ENCODE results near the gene MFRP.

DNA sequence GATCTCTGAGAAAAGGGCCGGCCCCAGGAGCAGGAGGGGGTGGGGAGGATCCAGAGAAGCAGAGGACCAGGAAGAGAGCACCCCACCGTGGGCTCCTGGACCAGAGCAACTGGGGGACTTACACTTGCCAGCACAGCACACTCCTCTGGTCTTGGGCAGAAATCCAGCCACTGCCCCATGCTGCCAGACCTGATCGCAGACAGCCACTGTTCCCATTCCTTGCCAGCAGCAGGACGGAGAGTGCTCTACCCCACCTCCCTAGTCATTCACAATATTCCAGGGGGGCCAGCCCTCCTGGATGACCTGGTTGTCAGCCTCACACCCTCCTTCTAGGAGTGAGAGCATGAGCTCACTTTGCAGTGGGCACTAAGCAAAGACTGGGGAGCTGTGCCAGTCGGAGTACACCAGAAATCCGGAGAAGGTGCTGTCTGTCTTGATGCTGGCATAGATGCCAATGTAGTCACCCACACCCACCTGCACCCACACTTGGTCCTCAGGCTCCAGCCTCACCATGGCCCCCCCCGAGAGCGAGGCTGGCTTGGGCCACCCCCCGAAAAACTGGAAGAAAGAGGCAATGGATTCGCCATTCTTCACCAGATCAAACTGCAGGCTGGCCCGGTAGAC, 7.4 kb downstream of the MFRP start:
- TF ChIP-seq, protein P1, sequence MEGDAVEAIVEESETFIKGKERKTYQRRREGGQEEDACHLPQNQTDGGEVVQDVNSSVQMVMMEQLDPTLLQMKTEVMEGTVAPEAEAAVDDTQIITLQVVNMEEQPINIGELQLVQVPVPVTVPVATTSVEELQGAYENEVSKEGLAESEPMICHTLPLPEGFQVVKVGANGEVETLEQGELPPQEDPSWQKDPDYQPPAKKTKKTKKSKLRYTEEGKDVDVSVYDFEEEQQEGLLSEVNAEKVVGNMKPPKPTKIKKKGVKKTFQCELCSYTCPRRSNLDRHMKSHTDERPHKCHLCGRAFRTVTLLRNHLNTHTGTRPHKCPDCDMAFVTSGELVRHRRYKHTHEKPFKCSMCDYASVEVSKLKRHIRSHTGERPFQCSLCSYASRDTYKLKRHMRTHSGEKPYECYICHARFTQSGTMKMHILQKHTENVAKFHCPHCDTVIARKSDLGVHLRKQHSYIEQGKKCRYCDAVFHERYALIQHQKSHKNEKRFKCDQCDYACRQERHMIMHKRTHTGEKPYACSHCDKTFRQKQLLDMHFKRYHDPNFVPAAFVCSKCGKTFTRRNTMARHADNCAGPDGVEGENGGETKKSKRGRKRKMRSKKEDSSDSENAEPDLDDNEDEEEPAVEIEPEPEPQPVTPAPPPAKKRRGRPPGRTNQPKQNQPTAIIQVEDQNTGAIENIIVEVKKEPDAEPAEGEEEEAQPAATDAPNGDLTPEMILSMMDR (IDR thresholded peaks at IDR 0.05; ENCODE audit: low read depth, low read length): no peak
- TF ChIP-seq, protein P2, sequence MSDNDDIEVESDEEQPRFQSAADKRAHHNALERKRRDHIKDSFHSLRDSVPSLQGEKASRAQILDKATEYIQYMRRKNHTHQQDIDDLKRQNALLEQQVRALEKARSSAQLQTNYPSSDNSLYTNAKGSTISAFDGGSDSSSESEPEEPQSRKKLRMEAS (IDR thresholded peaks at IDR 0.05; ENCODE audit: low read depth, low read length): no peak
- TF ChIP-seq POLR2A (IDR thresholded peaks at IDR 0.05; ENCODE audit: extremely low read depth, insufficient read length): no peak

Measured in NB4 (cell line).